Activated gamma-delta T cell treated with Interleukin-2 at 50 U/mL for 16 hours (primary cell): Measurements from ENCODE around the gene MED27.

Source experiments
- DNase-seq: peaks from one replicate; pipeline ENCODE4 v3.0.0-alpha.2; 2020

The MED27 gene

GRCh38 chr9:131845305-131846298, 234.1 kb downstream of the MED27 start:
- DNase-seq = no peak

GRCh38 chr9:131844745-131845118, 234.9 kb downstream of the MED27 start:
- DNase-seq = no peak

GRCh38 chr9:131843989-131844744, 235.5 kb downstream of the MED27 start:
- DNase-seq = no peak

GRCh38 chr9:131841765-131842318, 237.8 kb downstream of the MED27 start:
- no peak for DNase-seq

- DNase-seq = no peak
These were observed 238.6 kb downstream of the MED27 start for GRCh38 chr9:131840751-131841702.

GRCh38 chr9:131840220-131840619, 239.4 kb downstream of the MED27 start:
- no peak for DNase-seq

GRCh38 chr9:131839281-131840084, 240.2 kb downstream of the MED27 start:
- DNase-seq = peak; percentile 53

GRCh38 chr9:131838530-131839280, 241.0 kb downstream of the MED27 start:
- no peak for DNase-seq

GRCh38 chr9:131837836-131838235, 241.8 kb downstream of the MED27 start:
- no peak for DNase-seq

GRCh38 chr9:131837316-131837715, 242.4 kb downstream of the MED27 start:
- DNase-seq = no peak

GRCh38 chr9:131836607-131837315, 242.9 kb downstream of the MED27 start:
- DNase-seq = no peak

GRCh38 chr9:131836021-131836420, 243.6 kb downstream of the MED27 start:
- no peak for DNase-seq

GRCh38 chr9:131835151-131835910, 244.3 kb downstream of the MED27 start:
- DNase-seq = no peak

- no peak for DNase-seq
These were observed 244.9 kb downstream of the MED27 start for GRCh38 chr9:131834721-131835120.

- no peak for DNase-seq
These were observed 245.8 kb downstream of the MED27 start for GRCh38 chr9:131833906-131834305.

GRCh38 chr9:131833083-131833482, 246.6 kb downstream of the MED27 start:
- no peak for DNase-seq

- no peak for DNase-seq
These were observed 248.1 kb downstream of the MED27 start for GRCh38 chr9:131831380-131832165.

GRCh38 chr9:131827821-131828369, 251.8 kb downstream of the MED27 start:
- DNase-seq = no peak
